ENCODE measurements around the gene C11orf16.
"Not testable (repeated sequence)": the region's sequence is repeated elsewhere in the genome, so short reads cannot be mapped to it uniquely, and the experiment has no call there.

DNA sequence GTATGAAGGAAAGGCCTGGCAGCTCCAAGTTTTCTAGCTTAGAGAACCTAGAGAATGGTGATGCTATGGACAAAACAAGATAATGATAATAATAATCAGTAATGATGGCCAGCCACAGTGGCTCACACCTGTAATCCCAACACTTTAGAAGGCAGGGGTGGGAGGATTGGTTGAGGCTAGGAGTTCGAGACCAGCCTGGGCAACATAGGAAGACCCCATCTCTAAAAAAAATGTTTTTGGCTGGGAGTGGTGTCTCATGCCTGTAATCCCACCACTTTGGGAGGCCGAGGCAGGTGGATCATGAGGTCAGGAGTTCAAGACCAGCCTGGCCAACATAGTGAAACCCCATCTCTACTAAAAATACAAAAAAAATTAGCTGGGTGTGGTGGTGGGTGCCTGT lies 3.0 kb upstream of the C11orf16 start:
- TF ChIP-seq, protein P1, sequence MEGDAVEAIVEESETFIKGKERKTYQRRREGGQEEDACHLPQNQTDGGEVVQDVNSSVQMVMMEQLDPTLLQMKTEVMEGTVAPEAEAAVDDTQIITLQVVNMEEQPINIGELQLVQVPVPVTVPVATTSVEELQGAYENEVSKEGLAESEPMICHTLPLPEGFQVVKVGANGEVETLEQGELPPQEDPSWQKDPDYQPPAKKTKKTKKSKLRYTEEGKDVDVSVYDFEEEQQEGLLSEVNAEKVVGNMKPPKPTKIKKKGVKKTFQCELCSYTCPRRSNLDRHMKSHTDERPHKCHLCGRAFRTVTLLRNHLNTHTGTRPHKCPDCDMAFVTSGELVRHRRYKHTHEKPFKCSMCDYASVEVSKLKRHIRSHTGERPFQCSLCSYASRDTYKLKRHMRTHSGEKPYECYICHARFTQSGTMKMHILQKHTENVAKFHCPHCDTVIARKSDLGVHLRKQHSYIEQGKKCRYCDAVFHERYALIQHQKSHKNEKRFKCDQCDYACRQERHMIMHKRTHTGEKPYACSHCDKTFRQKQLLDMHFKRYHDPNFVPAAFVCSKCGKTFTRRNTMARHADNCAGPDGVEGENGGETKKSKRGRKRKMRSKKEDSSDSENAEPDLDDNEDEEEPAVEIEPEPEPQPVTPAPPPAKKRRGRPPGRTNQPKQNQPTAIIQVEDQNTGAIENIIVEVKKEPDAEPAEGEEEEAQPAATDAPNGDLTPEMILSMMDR (IDR thresholded peaks at IDR 0.05; ENCODE audit: poor library complexity), result not testable (repeated sequence)
- not testable (repeated sequence) for TF ChIP-seq EZH2 (IDR thresholded peaks at IDR 0.05; ENCODE audit: borderline replicate concordance)
